Lower leg skin (tissue), 4 donors: Measurements from ENCODE around the gene OSTF1. TPM values are rescaled to one million over a fixed set of nuclear protein-coding genes. Genes with fewer than 3 reads are reported as not detected.
A peak's percentile ranks its signal among the peaks of the same experiment; 100 is the strongest.

ENCODE experiments used
- DNase-seq, 2 donors: peaks; one replicate each; pipeline ENCODE4 v3.0.0-alpha.2; 2019; ENCODE audit warnings: low spot score in 2 of 2
- H3K4me3 ChIP-seq: fragments of 200-600 bp; sonication (generic); 2 replicates; pipeline ENCODE4 v1.5.1; 2017; ENCODE audit warnings: mild to moderate bottlenecking, low read depth; ENCODE audit not compliant: poor library complexity, severe bottlenecking
- CTCF ChIP-seq, 3 donors: fragments of 450-650 bp; IDR thresholded peaks; one replicate each; pipeline ENCODE4 v1.5.1; 2016; ENCODE audit warnings: antibody characterized with exemption in 3 of 3, mild to moderate bottlenecking in 3 of 3, moderate library complexity in 2 of 3
- POLR2A ChIP-seq, 2 donors: fragments of 450-650 bp; IDR thresholded peaks; one replicate each; pipeline ENCODE4 v1.6.1; 2016 to 2017; ENCODE audit warnings: antibody characterized with exemption in 2 of 2, mild to moderate bottlenecking in 1 of 2, moderate library complexity in 1 of 2
- WGBS, 2 donors: methylation state at CpG; one replicate each; pipeline ENCODE4 v1.1.5; 2018; 5-methylcytosine and 5-hydroxymethylcytosine counted together
- intact Hi-C: fragments of 100-400 bp; cut with DNase I; formaldehyde crosslinking; loops from one replicate; pipeline ENCODE4 v1.15.0; 2023; ENCODE audit warnings: low total_unique reads
- total RNA-seq, 4 donors: library from RNA; depleted of rRNA; stranded (reverse); fragments of >200 nt; gene quantifications; one replicate each; pipeline ENCODE4 v1.1.0, GENCODE V29; 2016

Gene OSTF1
- total RNA-seq = 10 to 100 TPM; 53.5 to 64.3 (median 53.8) TPM

- TF ChIP-seq CTCF (IDR thresholded peaks at IDR 0.05) (no peak), POLR2A (IDR thresholded peaks at IDR 0.05) (peak in 1 of 2 donors; percentile 80)
- intact Hi-C loops = no loop called here
- DNase-seq = peak; percentile 94 to 98
- peak within 1 kb of the TSS; percentile 85 for H3K4me3 ChIP-seq
- 0% methylated on average over 3 to 21 of the region's 93 CpGs for WGBS, 2 donors
These were observed at the start of gene OSTF1, which contains the start of gene NMRK1 for GRCh38 chr9:75087824-75088645. Gene OSTF1 (plus strand): TSS chr9:75088514. CDS start chr9:75088693, 179 bp downstream. Gene NMRK1 (minus strand): TSS chr9:75088155. CDS start chr9:75083115, 5,040 bp downstream.

GRCh38 chr9:75039009-75039408 lies 49.3 kb upstream of the OSTF1 start:
- no peak for DNase-seq
- no peak for TF ChIP-seq CTCF (IDR thresholded peaks at IDR 0.05)
- TF ChIP-seq POLR2A (IDR thresholded peaks at IDR 0.05) = no peak
- WGBS, 2 donors = 43 to 46% methylated on average over 3 of the region's 3 CpGs
- intact Hi-C loops = no loop called here
- no peak overlapping the region for H3K4me3 ChIP-seq

- 70 to 80% methylated on average over 3 of the region's 3 CpGs for WGBS, 2 donors
- no peak for TF ChIP-seq CTCF (IDR thresholded peaks at IDR 0.05)
- no peak for TF ChIP-seq POLR2A (IDR thresholded peaks at IDR 0.05)
- intact Hi-C loops = no loop called here
- H3K4me3 ChIP-seq = no peak overlapping the region
- DNase-seq = no peak
These were observed 48.5 kb upstream of the OSTF1 start for GRCh38 chr9:75039801-75040200.

- WGBS, 2 donors = 58 to 67% methylated on average over 1 of the region's 1 CpG
- TF ChIP-seq POLR2A (IDR thresholded peaks at IDR 0.05) = no peak
- no peak for TF ChIP-seq CTCF (IDR thresholded peaks at IDR 0.05)
- intact Hi-C loops = no loop called here
- no peak overlapping the region for H3K4me3 ChIP-seq
- DNase-seq = no peak
These were observed 47.3 kb upstream of the OSTF1 start for GRCh38 chr9:75041041-75041440.

- H3K4me3 ChIP-seq = no peak overlapping the region
- intact Hi-C loops = no loop called here
- 91% methylated on average over 3 of the region's 3 CpGs for WGBS, 2 donors
- TF ChIP-seq POLR2A (IDR thresholded peaks at IDR 0.05) = no peak
- no peak for DNase-seq
These were observed 41.5 kb upstream of the OSTF1 start for GRCh38 chr9:75046725-75047345.

GRCh38 chr9:75047506-75047905 lies 40.8 kb upstream of the OSTF1 start:
- intact Hi-C loops = no loop called here
- no peak overlapping the region for H3K4me3 ChIP-seq
- no peak for TF ChIP-seq CTCF (IDR thresholded peaks at IDR 0.05)
- TF ChIP-seq POLR2A (IDR thresholded peaks at IDR 0.05) = no peak
- WGBS, 2 donors = 46 to 50% methylated on average over 2 of the region's 2 CpGs
- DNase-seq = no peak
